ENCODE results near the gene SSU72. TPM values are rescaled to one million over a fixed set of nuclear protein-coding genes. Genes with fewer than 3 reads are reported as not detected.

Gene SSU72
- 100 to 1,000 TPM in 1 of 2 donors, 10 to 100 TPM in 1; 82.9 to 121 TPM for total RNA-seq

DNA sequence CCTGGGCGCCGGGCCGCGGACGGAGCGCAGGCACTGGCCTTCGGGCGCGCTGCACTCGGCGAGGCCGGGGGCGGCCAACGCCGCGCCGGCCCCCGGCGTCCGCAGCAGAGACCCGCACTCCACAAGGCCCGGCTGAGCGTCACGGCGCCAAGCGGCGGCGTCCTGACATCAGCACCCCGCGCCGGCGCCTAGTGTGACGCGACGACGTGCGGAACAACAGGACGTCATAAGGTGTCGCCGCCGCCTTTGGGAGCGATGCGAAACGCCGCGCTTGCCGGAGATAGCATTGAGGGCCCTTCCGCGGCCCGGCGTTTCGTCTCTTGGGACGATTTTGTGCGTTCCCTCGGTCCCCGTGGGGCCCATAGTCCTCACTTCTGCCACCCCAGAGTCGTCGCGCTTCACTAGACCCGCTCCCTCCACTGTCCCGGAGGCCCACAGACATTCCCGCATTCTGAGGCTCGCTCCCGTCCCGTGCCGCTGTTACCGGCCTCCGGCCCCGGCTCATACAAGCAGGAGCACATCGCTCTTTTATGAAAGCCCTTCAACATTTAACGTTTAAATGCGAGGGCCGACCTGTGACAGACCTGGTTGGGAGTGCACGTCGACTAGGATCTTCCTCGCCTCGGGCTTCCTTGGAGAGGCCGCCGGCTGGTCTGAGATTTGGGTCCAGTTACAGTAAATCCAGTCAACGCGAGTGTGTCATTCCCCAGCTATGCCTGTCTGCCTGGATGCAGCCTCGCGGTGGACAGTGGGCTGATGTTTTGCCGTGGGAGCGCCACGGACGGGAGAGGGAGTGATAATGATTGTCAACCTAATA, at the start of gene SSU72:
Gene SSU72 (minus strand): TSS at position 143 of the 817 bp plus-strand sequence. CDS start 306 bp downstream, outside the sequence.
- peak within 1 kb of the TSS; percentile 97 to 100 for H3K27ac Mint-ChIP-seq
- peaks cover 16 to 23% of the 10 kb centered on the region in 2 donors for H3K36me3 Mint-ChIP-seq
- peak; percentile 93 to 97 for ATAC-seq
- DNase-seq (ENCODE audit: low spot score in 2 of 2), result peak; percentile 89 to 92
- H3K9me3 Mint-ChIP-seq, result no peaks in the 10 kb centered on the region

DNA sequence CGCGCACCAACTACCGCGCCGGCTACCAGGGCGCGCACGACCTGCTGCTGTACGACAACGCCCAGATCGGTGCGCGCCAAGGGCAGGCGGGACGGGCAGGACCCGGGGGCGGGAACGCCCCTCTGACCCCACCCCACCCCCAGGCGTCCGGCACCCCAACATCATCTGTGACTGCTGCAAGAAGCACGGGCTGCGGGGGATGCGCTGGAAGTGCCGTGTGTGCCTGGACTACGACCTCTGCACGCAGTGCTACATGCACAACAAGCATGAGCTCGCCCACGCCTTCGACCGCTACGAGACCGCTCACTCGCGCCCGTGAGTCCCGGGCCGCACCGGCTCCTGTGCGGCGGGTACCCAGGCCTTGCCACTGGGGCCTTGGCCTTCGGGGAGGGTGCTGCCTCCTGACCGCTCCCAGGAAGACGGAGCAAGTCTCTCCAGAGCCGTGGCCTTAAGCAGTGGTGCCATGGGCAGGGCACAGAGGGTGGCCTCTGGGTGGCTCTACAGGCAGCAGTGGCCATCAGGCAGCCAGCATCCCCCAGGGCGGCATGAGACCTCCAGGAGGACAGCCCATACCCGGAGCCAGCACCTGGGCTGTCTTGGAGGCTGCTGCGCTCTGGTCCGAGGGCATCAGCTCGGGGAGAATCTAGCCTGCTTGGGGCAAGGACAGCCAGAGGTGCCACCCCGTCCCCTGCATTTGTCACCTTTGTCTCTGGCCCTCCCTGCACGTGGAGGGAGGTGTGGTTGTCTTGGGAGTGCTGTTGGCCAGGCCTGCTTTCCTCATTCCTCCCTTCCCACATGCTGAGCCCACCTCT, 49.2 kb upstream of the SSU72 start:
- Mint-ChIP-seq H3K36me3 (no peaks in the 10 kb centered on the region), H3K9me3 (no peaks in the 10 kb centered on the region), H3K27ac (no peak overlapping the region)
- DNase-seq (ENCODE audit: low spot score in 2 of 2), result peak in 1 of 2 donors; percentile 53
- ATAC-seq, result no peak

- ATAC-seq (no peak), DNase-seq (ENCODE audit: low spot score in 2 of 2) (no peak)
- Mint-ChIP-seq H3K27ac (no peak overlapping the region), H3K9me3 (no peaks in the 10 kb centered on the region), H3K36me3 (no peaks in the 10 kb centered on the region)
Measured at GRCh38 chr1:1623181-1623630, 48.5 kb upstream of the SSU72 start.

DNA sequence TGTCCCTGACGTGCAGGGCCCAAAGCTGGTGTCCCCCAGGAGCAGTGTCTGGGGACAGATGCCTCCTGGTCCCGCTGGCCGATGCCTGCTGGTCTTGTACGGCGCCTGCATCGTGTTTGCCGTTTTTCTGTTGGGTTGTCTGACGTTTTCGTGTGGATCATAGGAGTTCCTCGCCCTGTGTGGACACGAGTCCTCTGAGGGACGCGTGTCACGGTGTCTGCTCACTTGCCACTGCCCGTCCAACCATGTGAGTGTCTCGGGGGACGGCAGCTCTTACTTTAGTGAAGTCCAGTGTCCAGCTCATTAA, 48.1 kb upstream of the SSU72 start:
- H3K36me3 Mint-ChIP-seq, result no peaks in the 10 kb centered on the region
- ATAC-seq (no peak), DNase-seq (ENCODE audit: low spot score in 2 of 2) (no peak)
- H3K9me3 Mint-ChIP-seq, result no peaks in the 10 kb centered on the region
- no peak overlapping the region for H3K27ac Mint-ChIP-seq

DNA sequence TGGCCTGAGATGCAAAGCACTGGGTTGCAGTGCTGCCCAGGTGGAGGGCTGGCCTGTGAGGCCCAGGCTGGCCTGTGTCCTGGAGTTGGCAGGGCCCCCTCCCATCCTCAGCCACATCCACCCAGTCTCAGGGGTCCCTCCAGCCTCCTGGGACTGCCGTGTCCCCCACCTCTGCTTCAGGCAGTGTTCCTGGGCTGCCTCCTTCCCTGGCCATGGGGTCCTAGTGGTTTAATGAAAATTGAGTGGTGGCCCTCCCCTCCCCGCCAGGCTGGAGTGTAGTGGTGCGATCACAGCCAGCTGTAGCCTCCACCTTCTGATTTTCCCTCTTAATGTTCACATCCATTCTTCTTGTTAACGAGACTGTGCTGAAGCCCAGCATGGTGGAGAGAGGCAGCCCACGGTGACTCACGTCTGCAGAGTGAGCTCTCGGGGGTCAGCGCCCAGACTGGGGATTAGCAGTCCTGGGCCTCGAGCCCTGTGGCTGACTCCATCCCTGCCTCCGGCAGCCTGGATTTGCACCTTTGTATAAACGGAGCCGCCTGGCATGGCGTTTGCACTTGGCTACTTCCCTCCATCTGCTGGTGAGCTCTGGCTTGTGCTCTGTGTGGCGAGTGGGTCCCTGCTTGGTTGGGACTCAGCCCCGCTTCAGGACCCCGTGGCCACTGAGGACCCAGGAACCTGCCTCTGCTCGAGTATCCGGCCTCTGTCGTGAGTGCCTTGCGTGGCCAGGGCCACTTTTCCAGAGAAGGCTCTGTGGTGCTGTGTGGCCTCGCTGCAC, 47.5 kb upstream of the SSU72 start:
- Mint-ChIP-seq H3K9me3 (no peaks in the 10 kb centered on the region), H3K27ac (no peak overlapping the region), H3K36me3 (no peaks in the 10 kb centered on the region)
- DNase-seq (ENCODE audit: low spot score in 2 of 2) (no peak), ATAC-seq (peak in 1 of 2 donors; percentile 8)

GRCh38 chr1:1621173-1622009, 46.7 kb upstream of the SSU72 start:
- DNase-seq (ENCODE audit: low spot score in 2 of 2), result no peak
- no peak for ATAC-seq
- Mint-ChIP-seq H3K36me3 (no peaks in the 10 kb centered on the region), H3K27ac (no peak overlapping the region), H3K9me3 (no peaks in the 10 kb centered on the region)

- Mint-ChIP-seq H3K27ac (no peak overlapping the region), H3K9me3 (no peaks in the 10 kb centered on the region), H3K36me3 (no peaks in the 10 kb centered on the region)
- DNase-seq (ENCODE audit: low spot score in 2 of 2) (no peak), ATAC-seq (no peak)
Measured at GRCh38 chr1:1620433-1621139, 45.9 kb upstream of the SSU72 start.

DNA sequence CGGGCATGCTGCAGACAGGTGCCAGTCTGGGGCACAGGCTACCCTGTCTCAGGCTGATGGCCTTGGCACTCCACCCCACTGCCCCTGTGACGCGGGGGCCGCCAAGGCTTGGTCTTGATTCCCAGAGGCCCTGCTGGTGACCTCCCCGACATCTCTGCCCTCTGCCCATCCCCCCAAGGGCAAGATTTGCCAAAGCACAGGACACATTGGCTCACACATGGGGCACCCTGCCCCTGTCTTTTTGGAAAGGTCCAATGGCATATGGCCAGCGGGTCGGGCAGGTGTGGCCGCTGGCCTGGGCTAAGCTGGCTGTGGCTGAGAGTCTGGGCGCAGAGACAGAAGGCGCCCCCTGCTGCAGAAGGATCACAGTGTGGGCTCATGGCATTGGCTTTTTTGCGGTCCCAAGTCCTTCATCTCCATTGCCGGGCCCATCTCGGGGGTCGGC, 45.3 kb upstream of the SSU72 start:
- Mint-ChIP-seq H3K9me3 (no peaks in the 10 kb centered on the region), H3K27ac (no peak overlapping the region), H3K36me3 (peaks cover 0 to 1% of the 10 kb centered on the region in 2 donors)
- no peak for ATAC-seq
- DNase-seq (ENCODE audit: low spot score in 2 of 2), result no peak

- peaks cover 7 to 13% of the 10 kb centered on the region in 2 donors for H3K36me3 Mint-ChIP-seq
- no peaks in the 10 kb centered on the region for H3K9me3 Mint-ChIP-seq
- ATAC-seq, result no peak
- no peak for DNase-seq (ENCODE audit: low spot score in 2 of 2)
- H3K27ac Mint-ChIP-seq, result no peak overlapping the region
Measured at GRCh38 chr1:1618396-1619068, 43.9 kb upstream of the SSU72 start.

DNA sequence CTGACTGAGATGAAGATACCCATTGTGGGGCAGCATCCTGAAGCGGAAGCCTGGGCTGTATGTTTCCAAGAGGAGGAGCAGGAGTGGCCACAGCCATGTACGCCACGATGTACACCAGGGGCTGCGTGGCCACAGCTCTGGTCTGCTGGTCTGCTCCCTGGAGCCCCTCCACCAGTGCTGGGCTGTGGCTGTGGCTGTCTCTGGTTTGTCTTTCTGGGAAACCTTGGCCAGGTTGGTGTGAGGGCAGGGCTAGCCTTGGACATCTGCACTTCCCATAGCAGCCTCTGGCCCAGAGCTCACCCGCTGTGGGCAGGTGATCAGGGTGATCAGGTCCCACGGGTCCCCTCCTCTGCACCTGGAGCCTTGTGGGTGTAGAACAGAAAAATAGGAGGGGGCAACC, 43.3 kb upstream of the SSU72 start:
- no peaks in the 10 kb centered on the region for H3K9me3 Mint-ChIP-seq
- ATAC-seq (no peak), DNase-seq (ENCODE audit: low spot score in 2 of 2) (no peak)
- peaks cover 7 to 16% of the 10 kb centered on the region in 2 donors for H3K36me3 Mint-ChIP-seq
- no peak overlapping the region for H3K27ac Mint-ChIP-seq

- ATAC-seq (no peak), DNase-seq (ENCODE audit: low spot score in 2 of 2) (no peak)
- H3K36me3 Mint-ChIP-seq, result peaks cover 7 to 16% of the 10 kb centered on the region in 2 donors
- H3K9me3 Mint-ChIP-seq, result no peaks in the 10 kb centered on the region
- H3K27ac Mint-ChIP-seq, result peak overlapping the region in 1 of 2 donors; percentile 45
Measured at GRCh38 chr1:1617516-1617915, 42.9 kb upstream of the SSU72 start.

DNA sequence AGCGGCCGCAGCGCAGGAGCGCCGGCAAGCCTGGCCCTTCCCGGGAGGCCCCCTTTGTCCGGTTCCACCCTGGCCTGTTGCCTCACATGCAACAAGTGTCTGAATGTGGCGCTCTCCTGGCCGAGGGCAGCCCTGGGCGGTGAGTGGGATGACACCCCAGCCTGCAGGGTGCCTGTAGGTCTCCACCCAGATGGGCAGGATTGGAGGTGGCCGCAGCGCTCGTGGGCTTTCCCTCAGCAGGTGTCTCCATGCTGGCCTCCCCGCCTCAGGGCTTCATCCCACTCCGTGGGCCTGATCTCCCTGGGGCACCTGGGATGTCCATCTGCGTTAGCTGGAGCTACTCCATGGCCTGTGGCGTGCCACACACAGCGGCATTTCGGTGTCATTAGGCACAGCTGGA, 42.2 kb upstream of the SSU72 start:
- H3K9me3 Mint-ChIP-seq, result no peaks in the 10 kb centered on the region
- peaks cover 7 to 16% of the 10 kb centered on the region in 2 donors for H3K36me3 Mint-ChIP-seq
- DNase-seq (ENCODE audit: low spot score in 2 of 2) (no peak), ATAC-seq (no peak)
- peak overlapping the region in 1 of 2 donors; percentile 45 for H3K27ac Mint-ChIP-seq

- Mint-ChIP-seq H3K27ac (peak overlapping the region; percentile 62 to 94), H3K36me3 (peaks cover 7 to 16% of the 10 kb centered on the region in 2 donors), H3K9me3 (no peaks in the 10 kb centered on the region)
- DNase-seq (ENCODE audit: low spot score in 2 of 2), result peak in 1 of 2 donors; percentile 56
- peak; percentile 16 to 23 for ATAC-seq
Measured at GRCh38 chr1:1616045-1616790, 41.6 kb upstream of the SSU72 start.

GRCh38 chr1:1615256-1616044, 40.8 kb upstream of the SSU72 start, which contains the start of gene MIB2:
TSS of gene MIB2 (plus strand) at chr1:1615500. CDS start at chr1:1623453, 7,953 bp downstream.
- Mint-ChIP-seq H3K9me3 (no peaks in the 10 kb centered on the region), H3K27ac (peak within 1 kb of the TSS; percentile 94 to 98), H3K36me3 (peaks cover 7 to 16% of the 10 kb centered on the region in 2 donors)
- peak; percentile 90 for ATAC-seq
- peak; percentile 98 to 99 for DNase-seq (ENCODE audit: low spot score in 2 of 2)

All from activated naive CD4-positive, alpha-beta T cell treated with anti-CD3 and anti-CD28 coated beads, Interleukin-2, amount 50 U/mL, for 72 hours (primary cell).